ENCODE data around the gene CYCS. TPM values are rescaled to one million over a fixed set of nuclear protein-coding genes. Genes with fewer than 3 reads are reported as not detected.

CYCS gene
- total RNA-seq, 4 donors from 2014 or later: 13.3 to 25.6 (median 23.4) TPM

- no peaks in the 10 kb centered on the region for H3K9me3 ChIP-seq
- 75 to 79% methylated on average over 8 of the region's 8 CpGs for WGBS, 2 donors
- no peak for DNase-seq (ENCODE audit: low spot score in 2 of 2)
- no peaks in the 10 kb centered on the region for H3K27me3 ChIP-seq
- peaks cover 0 to 1% (median 0%) of the 10 kb centered on the region in 4 donors for H3K4me1 ChIP-seq
- no peaks in the 10 kb centered on the region for H3K36me3 ChIP-seq
- no peak overlapping the region for H3K27ac ChIP-seq
- H3K4me3 ChIP-seq: no peak overlapping the region
- no peak for TF ChIP-seq POLR2A (IDR thresholded peaks at IDR 0.05)
- TF ChIP-seq CTCF (IDR thresholded peaks at IDR 0.05): no peak
- no peak for TF ChIP-seq EP300 (IDR thresholded peaks at IDR 0.05)
Measured at GRCh38 chr7:25075459-25075858, 49.6 kb downstream of the CYCS start.

- no peak for TF ChIP-seq EP300 (IDR thresholded peaks at IDR 0.05)
- no peak for TF ChIP-seq POLR2A (IDR thresholded peaks at IDR 0.05)
- no peak for TF ChIP-seq CTCF (IDR thresholded peaks at IDR 0.05)
- H3K9me3 ChIP-seq: no peaks in the 10 kb centered on the region
- H3K4me1 ChIP-seq: peaks cover 0 to 13% (median 0%) of the 10 kb centered on the region in 4 donors
- H3K27me3 ChIP-seq: no peaks in the 10 kb centered on the region
- H3K27ac ChIP-seq: no peak overlapping the region
- H3K4me3 ChIP-seq: no peak overlapping the region
- 21 to 28% methylated on average over 2 of the region's 2 CpGs for WGBS, 2 donors
- no peaks in the 10 kb centered on the region for H3K36me3 ChIP-seq
- no peak for DNase-seq (ENCODE audit: low spot score in 2 of 2)
Measured at GRCh38 chr7:25073451-25073850, 51.6 kb downstream of the CYCS start.

Other genes starting within 250 kb of the CYCS start
- 1 to 10 TPM; 1.6 to 7.3 (median 5.3) TPM for gene OSBPL3, start 145.1 kb downstream of the CYCS start, total RNA-seq
- not detected for gene NPVF, start 103.2 kb upstream of the CYCS start, total RNA-seq